Heart left ventricle (tissue), 16 donors: Measurements from ENCODE around the gene RUFY3. TPM values are rescaled to one million over a fixed set of nuclear protein-coding genes. Genes with fewer than 3 reads are reported as not detected.

ENCODE experiments used
- ATAC-seq, 4 donors: fragments of 200-7000 bp; cut with Tn5 transposase; one replicate each; pipeline ENCODE4 v1.9.1; 2020 to 2022; ENCODE audit warnings: moderate library complexity in 4 of 4, mild to moderate bottlenecking in 3 of 4, moderate number of reproducible peaks in 1 of 4
- DNase-seq, 5 donors: peaks; one replicate each; pipeline ENCODE4 v3.0.0-alpha.2; 2020
- H3K27ac ChIP-seq, 12 donors: fragments of 200-600 bp; sonication (generic) in 4 of 12; one replicate each; pipeline versions ENCODE4 v1.5.0 to v1.8.0; 2016 to 2022; ENCODE audit warnings: mild to moderate bottlenecking in 2 of 12
- H3K27me3 ChIP-seq, 9 donors: fragments of 200-600 bp; sonication (generic) in 2 of 9; one replicate each; pipeline versions ENCODE4 v1.5.1 to v1.8.0; 2016 to 2022; ENCODE audit warnings: mild to moderate bottlenecking in 3 of 9
- H3K36me3 ChIP-seq, 9 donors: fragments of 200-600 bp; sonication (generic) in 2 of 9; one replicate each; pipeline versions ENCODE4 v1.5.0 to v1.8.0; 2018 to 2022; ENCODE audit warnings: mild to moderate bottlenecking in 2 of 9
- H3K4me1 ChIP-seq, 12 donors: fragments of 200-600 bp; sonication (generic) in 4 of 12; one replicate each; pipeline versions ENCODE4 v1.5.0 to v1.8.0; 2016 to 2022; ENCODE audit warnings: mild to moderate bottlenecking in 3 of 12
- H3K4me3 ChIP-seq, 12 donors: fragments of 200-600 bp; sonication (generic) in 4 of 12; one replicate each; pipeline versions ENCODE4 v1.5.0 to v1.8.0; 2017 to 2022; ENCODE audit warnings: mild to moderate bottlenecking in 9 of 12, moderate library complexity in 4 of 12
- H3K9me3 ChIP-seq, 12 donors: fragments of 200-600 bp; sonication (generic) in 4 of 12; one replicate each; pipeline versions ENCODE4 v1.5.0 to v1.8.0; 2016 to 2022; ENCODE audit warnings: mild to moderate bottlenecking in 1 of 12
- CTCF ChIP-seq, 12 donors: fragments of 200-600 bp; sonication (generic) in 4 of 12; IDR thresholded peaks; one replicate each; pipeline versions ENCODE4 v1.5.0 to v1.8.0; 2018 to 2022; ENCODE audit warnings: antibody characterized with exemption in 12 of 12, mild to moderate bottlenecking in 5 of 12
- POLR2A ChIP-seq, 2 donors: fragments of 450-650 bp; IDR thresholded peaks; one replicate each; pipeline ENCODE4 v1.6.1; 2017; ENCODE audit warnings: antibody characterized with exemption in 2 of 2, mild to moderate bottlenecking in 2 of 2, moderate library complexity in 2 of 2
- WGBS, 4 donors: extraction: QIAGEN DNeasy Blood & Tissue Kit in 2 of 4; methylation state at CpG; one replicate each; pipeline versions ENCODE4 v1.1.5 to v1.1.7; 2013 to 2018; 5-methylcytosine and 5-hydroxymethylcytosine counted together
- intact Hi-C, 10 donors: fragments of 100-400 bp; cut with DNase I; formaldehyde crosslinking; loops; one replicate each; pipeline versions ENCODE4 v1.11.1 to v1.14.2; 2022
- long read RNA-seq, 3 donors: library from polyadenylated mRNA; unstranded; transcript quantifications; one replicate each; pipeline ENCODE4 v2.0.0, GENCODE V29; 2020 to 2021
- polyA plus RNA-seq, 2 donors: library from polyadenylated mRNA; stranded (reverse); fragments of 200-250 nt; gene quantifications; one replicate each; pipeline ENCODE4 v1.2.3, GENCODE V29; 2013
- total RNA-seq, 9 donors: library from RNA; depleted of rRNA in 2 of 9; stranded (reverse); fragments of >200 nt in 2 of 9; fragmentation: NEBNext Ultra II Directional in 3 of 9; extraction: Animal tissue kit (Norgen Biotek cat#: 25700) in 3 of 9; gene quantifications; one replicate each; pipeline versions ENCODE4 v1.1.0 to v1.2.4, GENCODE V29; 2016 to 2023
- donor health status: ischemic (EF 13 %, LVEDD 7.1; RV severe dilation, severe dysfunction).
- donor health status: healthy with polysubstance abuse.
- donor health status: DM: no; HTN: yes; CAD: no.
- donor health status: DM: no; HTN: no; CAD: no.
- donor health status: ischemic (EF 25% LVEDD 6.9; RV normal size, moderate dysfunction).
- donor health status: ischemic (EF 25% LVEDD 5.7; RV mildly dilated, moderate dysfunction).
- donor health status: healthy.
- donor health status: DM: yes; HTN: yes; CAD: no.
- donor health status: ischemic (EF 35%, LVEDD 5.7; RV mildly dilated, moderate dysfunction).
- donor health status: nonischemic (EF 11% LVEDD 7.7; RV severe dilation, severe dysfunction).
- donor health status: DM: yes; HTN: yes; CAD: no.
- donor health status: PGD.
- donor health status: ischemic (EF 29% LVEDD 5.4; RV normal size, mild dysfunction).
- donor health status: nonischemic (EF 23%, LVEDD 6.1; RV moderate dilation, normal function).

The RUFY3 gene
- total RNA-seq (10 to 100 TPM; 14.6 to 33.0 (median 21.8) TPM), polyA plus RNA-seq (10 to 100 TPM; 12.8 to 18.7 TPM)
- long read RNA-seq, donor 1, transcript RUFY3-203 (12 exons, 2,143 nt), result major isoform, 5 of 21 reads
- long read RNA-seq, donor 1, partial matches to known transcripts, result 4 of 21 reads
- long read RNA-seq, donor 1, other reads (novel, unspliced or antisense), result 12 of 21 reads
- long read RNA-seq, donor 2, partial matches to known transcripts, result 2 of 6 reads
- long read RNA-seq, donor 2, other reads (novel, unspliced or antisense), result 2 of 6 reads
- long read RNA-seq, donor 3, transcript RUFY3-203 (12 exons, 2,143 nt), result major isoform, 5 of 36 reads
- long read RNA-seq, donor 3, partial matches to known transcripts, result 4 of 36 reads
- long read RNA-seq, donor 3, other reads (novel, unspliced or antisense), result 27 of 36 reads

GRCh38 chr4:70721747-70722146, at the start of gene RUFY3:
Gene RUFY3 (plus strand): TSS chr4:70721964. CDS start chr4:70722574, 610 bp downstream.
- Histone ChIP-seq H3K4me1 (peaks cover 0 to 35% (median 14%) of the 10 kb centered on the region in 12 donors), H3K27ac (peak within 1 kb of the TSS; percentile 16 to 80 (median 70)), H3K27me3 (no peaks in the 10 kb centered on the region), H3K36me3 (peaks cover 0 to 6% (median 0%) of the 10 kb centered on the region in 9 donors), H3K4me3 (peak within 1 kb of the TSS; percentile 11 to 67 (median 54)), H3K9me3 (no peaks in the 10 kb centered on the region)
- WGBS, 4 donors, result 32 to 38% (median 34%) methylated on average over 3 of the region's 3 CpGs
- intact Hi-C loops, result loop anchor here in 1 of 10 donors (1.0 kb wide), 1 partner anchor 39 kb away; no protein-coding TSS in a partner anchor
- DNase-seq (peak in 4 of 5 donors; percentile 38 to 56 (median 50)), ATAC-seq (peak; percentile 92 to 96 (median 94))
- TF ChIP-seq CTCF (IDR thresholded peaks at IDR 0.05), result no peak
- no peak for TF ChIP-seq POLR2A (IDR thresholded peaks at IDR 0.05)

DNA sequence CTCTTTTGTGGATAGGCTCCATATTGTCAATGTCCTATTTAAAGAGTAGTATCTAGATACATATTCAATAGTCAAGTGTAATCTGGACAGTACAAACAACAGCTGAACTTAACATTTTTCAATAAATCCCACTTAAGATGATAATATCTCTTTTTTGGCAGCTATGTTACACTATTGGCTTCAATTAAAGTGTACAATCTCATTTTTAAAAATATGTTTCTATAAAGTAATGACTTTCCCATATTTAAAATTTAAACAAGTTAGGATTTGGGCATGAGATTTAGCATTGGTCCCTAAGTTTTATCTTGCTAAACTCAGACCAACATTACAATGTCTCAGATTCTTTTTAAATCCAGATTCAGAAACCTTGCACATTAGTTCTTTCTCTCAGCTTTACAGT, 47.6 kb upstream of the RUFY3 start:
- ATAC-seq (no peak), DNase-seq (no peak)
- H3K4me1 ChIP-seq, result no peaks in the 10 kb centered on the region
- H3K36me3 ChIP-seq, result no peaks in the 10 kb centered on the region
- H3K27ac ChIP-seq, result no peak overlapping the region
- intact Hi-C loops, result no loop called here
- H3K9me3 ChIP-seq, result no peaks in the 10 kb centered on the region
- H3K27me3 ChIP-seq, result no peaks in the 10 kb centered on the region
- TF ChIP-seq POLR2A (IDR thresholded peaks at IDR 0.05), result no peak
- TF ChIP-seq CTCF (IDR thresholded peaks at IDR 0.05), result no peak
- H3K4me3 ChIP-seq, result no peak overlapping the region

DNA sequence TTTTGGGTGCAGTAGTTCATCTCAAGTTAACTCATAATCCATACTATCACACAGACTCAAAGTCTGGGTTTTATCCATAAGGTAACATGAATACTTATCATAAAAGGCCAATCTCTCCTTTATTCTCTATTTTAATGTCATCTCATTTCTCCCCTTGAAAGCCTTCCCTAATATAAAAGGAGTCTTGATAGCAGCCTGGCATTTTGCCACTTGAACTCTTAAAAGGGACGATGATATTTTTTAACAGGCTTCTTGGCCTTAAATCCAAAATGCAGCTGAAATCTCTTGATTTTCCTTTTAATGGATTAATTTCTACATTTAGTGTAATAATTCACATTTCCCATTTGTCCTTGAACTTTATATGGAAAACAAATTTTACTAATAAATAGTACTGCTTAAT, 47.0 kb upstream of the RUFY3 start:
- Histone ChIP-seq H3K36me3 (no peaks in the 10 kb centered on the region), H3K4me1 (no peaks in the 10 kb centered on the region), H3K27ac (no peak overlapping the region), H3K9me3 (no peaks in the 10 kb centered on the region), H3K27me3 (no peaks in the 10 kb centered on the region), H3K4me3 (no peak overlapping the region)
- intact Hi-C loops, result no loop called here
- TF ChIP-seq POLR2A (IDR thresholded peaks at IDR 0.05), result no peak
- TF ChIP-seq CTCF (IDR thresholded peaks at IDR 0.05), result no peak
- ATAC-seq (no peak), DNase-seq (no peak)
- WGBS, 4 donors, result 27 to 32% (median 28%) methylated on average over 1 of the region's 1 CpG

DNA sequence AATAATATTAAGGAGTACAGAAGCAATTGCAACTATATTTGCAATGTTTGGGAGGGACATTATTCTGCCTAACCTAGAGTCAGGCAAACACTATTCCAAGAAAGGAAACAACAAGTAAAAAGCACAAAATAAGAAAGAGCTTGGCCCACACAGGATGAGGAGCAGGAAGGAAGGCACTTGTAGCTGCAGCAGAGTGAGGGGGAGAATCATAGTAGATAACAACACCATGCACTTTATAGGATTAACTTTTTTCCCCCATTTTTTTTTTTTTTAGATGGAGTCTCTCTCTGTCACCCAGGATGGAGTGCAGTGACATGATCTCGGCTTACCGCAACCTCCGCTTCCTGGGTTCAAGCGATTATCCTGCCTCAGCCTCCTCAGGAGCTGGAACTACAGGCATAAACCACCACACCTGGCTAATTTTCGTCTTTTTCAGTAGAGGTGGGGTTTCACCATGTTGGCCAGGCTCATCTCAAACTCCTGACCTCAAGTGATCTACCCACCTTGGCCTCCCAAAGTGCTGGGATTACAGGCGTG, 45.1 kb upstream of the RUFY3 start:
- 88 to 96% (median 90%) methylated on average over 6 of the region's 6 CpGs for WGBS, 4 donors

More for the DNA sequence above, 45.1 kb upstream of the RUFY3 start:
- no peak for TF ChIP-seq CTCF (IDR thresholded peaks at IDR 0.05)
- no peak for TF ChIP-seq POLR2A (IDR thresholded peaks at IDR 0.05)
- H3K27ac ChIP-seq, result no peak overlapping the region
- ATAC-seq (no peak), DNase-seq (no peak)
- no peak overlapping the region for H3K4me3 ChIP-seq
- no peaks in the 10 kb centered on the region for H3K27me3 ChIP-seq
- H3K36me3 ChIP-seq, result no peaks in the 10 kb centered on the region
- no peaks in the 10 kb centered on the region for H3K9me3 ChIP-seq
- intact Hi-C loops, result no loop called here
- no peaks in the 10 kb centered on the region for H3K4me1 ChIP-seq
